Breast epithelium (tissue), 3 donors: Measurements from ENCODE around the gene STXBP2.

Experiments
- CTCF ChIP-seq, 3 donors: fragments of 450-650 bp; IDR thresholded peaks; one replicate each; pipeline ENCODE4 v1.5.1; 2016 to 2017; ENCODE audit warnings: antibody characterized with exemption in 3 of 3, mild to moderate bottlenecking in 3 of 3, moderate library complexity in 3 of 3
- POLR2A ChIP-seq: fragments of 450-650 bp; IDR thresholded peaks from one replicate; pipeline ENCODE4 v1.6.1; 2016; ENCODE audit warnings: antibody characterized with exemption, mild to moderate bottlenecking, moderate library complexity
- POLR2AphosphoS5 ChIP-seq, 3 donors: sonication (generic); formaldehyde crosslinking; IDR thresholded peaks; one replicate each; pipeline ENCODE4 v1.6.1; 2017; ENCODE audit warnings: antibody characterized with exemption in 3 of 3

GRCh38 chr19:7658219-7658686 is 21.3 kb downstream of the STXBP2 start:
- TF ChIP-seq CTCF (IDR thresholded peaks at IDR 0.05): no peak
- TF ChIP-seq POLR2A: no peak
- TF ChIP-seq POLR2AphosphoS5 (IDR thresholded peaks at IDR 0.05): no peak
